ENCODE results near the gene AMH. TPM values are rescaled to one million over a fixed set of nuclear protein-coding genes. Genes with fewer than 3 reads are reported as not detected.

Gene AMH
- total RNA-seq, 3 donors from 2014 or later (not counting 1 experiment from before 2014, with no cell fraction given), result 0.55 to 2.1 (median 0.88) TPM

- Histone ChIP-seq H3K4me3 (ENCODE audit: low read length) (no peak overlapping the region), H3K27me3 (ENCODE audit: control insufficient read depth, insufficient read depth, low read length) (peaks cover 7% of the 10 kb centered on the region), H3K36me3 (ENCODE audit: control insufficient read depth, insufficient read depth, low read length) (peaks cover 59% of the 10 kb centered on the region), H3K9me3 (ENCODE audit: control insufficient read depth, insufficient read depth, low read length) (no peaks in the 10 kb centered on the region), H3K4me1 (ENCODE audit: control insufficient read depth, insufficient read depth, low read length) (peaks cover 30% of the 10 kb centered on the region), H3K27ac (ENCODE audit: low read length) (no peak overlapping the region)
- Mint-ChIP-seq H3K27ac (no peak overlapping the region), H3K9me3 (no peaks in the 10 kb centered on the region), H3K36me3 (no peaks in the 10 kb centered on the region), H3K27me3 (ENCODE audit: low read depth in 2 of 2) (no peaks in the 10 kb centered on the region), H3K4me1 (peaks cover 12 to 13% of the 10 kb centered on the region in 2 donors), H3K4me3 (no peak overlapping the region)
- intact Hi-C loops (cut with micrococcal nuclease), result no loop called here
- WGBS (ENCODE audit: insufficient coverage), result 96% methylated on average over 25 of the region's 25 CpGs
- no peak for TF ChIP-seq CTCF (IDR thresholded peaks at IDR 0.05)
- DNase-seq (no peak), ATAC-seq (no peak)
These were observed 3.0 kb upstream of the AMH start for GRCh38 chr19:2246014-2246620.

GRCh38 chr19:2246801-2247361 lies 2.2 kb upstream of the AMH start:
- intact Hi-C loops (cut with micrococcal nuclease), result no loop called here
- peaks cover 10% of the 10 kb centered on the region for H3K27me3 ChIP-seq (ENCODE audit: control insufficient read depth, insufficient read depth, low read length)
- H3K4me3 ChIP-seq (ENCODE audit: low read length), result no peak overlapping the region
- peaks cover 27% of the 10 kb centered on the region for H3K4me1 ChIP-seq (ENCODE audit: control insufficient read depth, insufficient read depth, low read length)
- no peaks in the 10 kb centered on the region for H3K9me3 Mint-ChIP-seq
- peaks cover 0 to 1% of the 10 kb centered on the region in 2 donors for H3K27me3 Mint-ChIP-seq (ENCODE audit: low read depth in 2 of 2)
- peaks cover 6 to 9% of the 10 kb centered on the region in 2 donors for H3K4me1 Mint-ChIP-seq
- H3K9me3 ChIP-seq (ENCODE audit: control insufficient read depth, insufficient read depth, low read length), result no peaks in the 10 kb centered on the region
- DNase-seq (no peak), ATAC-seq (no peak)
- no peak overlapping the region for H3K27ac Mint-ChIP-seq
- peaks cover 56% of the 10 kb centered on the region for H3K36me3 ChIP-seq (ENCODE audit: control insufficient read depth, insufficient read depth, low read length)
- TF ChIP-seq CTCF (IDR thresholded peaks at IDR 0.05), result no peak
- WGBS (ENCODE audit: insufficient coverage), result 93% methylated on average over 26 of the region's 26 CpGs
- H3K36me3 Mint-ChIP-seq, result no peaks in the 10 kb centered on the region
- H3K4me3 Mint-ChIP-seq, result no peak overlapping the region
- no peak overlapping the region for H3K27ac ChIP-seq (ENCODE audit: low read length)

GRCh38 chr19:2247433-2248101 lies 1.6 kb upstream of the AMH start:
- peaks cover 0 to 6% of the 10 kb centered on the region in 2 donors for H3K27me3 Mint-ChIP-seq (ENCODE audit: low read depth in 2 of 2)
- WGBS (ENCODE audit: insufficient coverage), result 96% methylated on average over 26 of the region's 28 CpGs
- TF ChIP-seq CTCF (IDR thresholded peaks at IDR 0.05), result no peak
- H3K9me3 Mint-ChIP-seq, result no peaks in the 10 kb centered on the region
- peaks cover 50% of the 10 kb centered on the region for H3K36me3 ChIP-seq (ENCODE audit: control insufficient read depth, insufficient read depth, low read length)
- no peaks in the 10 kb centered on the region for H3K36me3 Mint-ChIP-seq
- H3K27me3 ChIP-seq (ENCODE audit: control insufficient read depth, insufficient read depth, low read length), result peaks cover 17% of the 10 kb centered on the region
- no peak overlapping the region for H3K27ac Mint-ChIP-seq
- DNase-seq (no peak), ATAC-seq (no peak)
- H3K4me1 Mint-ChIP-seq, result peaks cover 2 to 11% of the 10 kb centered on the region in 2 donors
- H3K9me3 ChIP-seq (ENCODE audit: control insufficient read depth, insufficient read depth, low read length), result no peaks in the 10 kb centered on the region
- intact Hi-C loops (cut with micrococcal nuclease), result no loop called here
- peaks cover 27% of the 10 kb centered on the region for H3K4me1 ChIP-seq (ENCODE audit: control insufficient read depth, insufficient read depth, low read length)
- H3K4me3 Mint-ChIP-seq, result no peak overlapping the region
- no peak overlapping the region for H3K27ac ChIP-seq (ENCODE audit: low read length)
- no peak overlapping the region for H3K4me3 ChIP-seq (ENCODE audit: low read length)

All from natural killer cell (primary cell).